ENCODE data around the gene EME1. TPM values are rescaled to one million over a fixed set of nuclear protein-coding genes. Genes with fewer than 3 reads are reported as not detected.

Gene EME1
- total and polyA plus RNA-seq, 10 of the 15 experiments (the other 5 are each of a cell fraction or from before 2014, with no cell fraction given): 13.8 to 40.5 (median 22.0) TPM

DNA sequence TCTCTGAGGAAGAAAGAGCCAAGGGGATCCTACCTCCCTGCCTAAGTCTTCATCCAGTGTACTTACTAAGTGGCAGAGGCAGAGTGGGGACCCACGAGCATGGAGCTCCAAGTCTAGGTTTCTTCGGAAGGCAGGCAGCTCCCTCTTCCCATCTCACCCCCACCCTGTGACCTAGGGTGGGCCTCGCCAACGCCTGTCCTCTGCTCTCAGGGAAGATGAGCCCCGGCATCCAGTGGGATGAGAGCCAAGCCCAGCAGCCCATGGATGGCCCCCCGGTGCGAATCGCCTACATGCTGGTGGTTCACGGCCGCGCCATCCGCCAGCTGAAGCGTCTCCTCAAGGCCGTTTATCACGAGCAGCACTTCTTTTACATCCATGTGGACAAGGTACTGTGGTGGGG, 18.8 kb upstream of the EME1 start:
- Histone ChIP-seq H3K4me2 (ENCODE audit: control insufficient read depth, insufficient read depth) (no peak overlapping the region), H3K27me3 (replicated peaks in 1 of 2; ENCODE audit: control insufficient read depth in 2 of 2, insufficient read depth in 2 of 2, low read length in 1 of 2) (no peaks in the 10 kb centered on the region), H4K20me1 (ENCODE audit: control insufficient read depth, insufficient read depth) (no peaks in the 10 kb centered on the region), H3K4me3 (no peak overlapping the region), H3K27ac (ENCODE audit: control insufficient read depth, insufficient read depth) (no peak overlapping the region), H3K36me3 (ENCODE audit: control insufficient read depth in 2 of 2, insufficient read depth in 2 of 2, low read length in 1 of 2) (peaks cover 6 to 34% of the 10 kb centered on the region in 2 experiments; a peak in 3 of 4 replicates), H2AFZ (ENCODE audit: control insufficient read depth, low read depth, low read length) (no peak overlapping the region), H3K79me2 (ENCODE audit: control insufficient read depth, insufficient read depth, low read length) (no peaks in the 10 kb centered on the region), H3K9me3 (replicated peaks; ENCODE audit: control insufficient read depth, insufficient read depth, low read length) (no peaks in the 10 kb centered on the region), H3K9ac (ENCODE audit: control insufficient read depth, insufficient read depth, low read length) (no peak overlapping the region), H3K4me1 (ENCODE audit: control insufficient read depth, insufficient read depth, low read length) (no peaks in the 10 kb centered on the region)
- SMC1A ChIA-PET (ENCODE audit: uncharacterized antibody, unreplicated experiment): no interaction called here
- RAD21 ChIA-PET (ENCODE audit: unreplicated experiment): no interaction called here
- DNase-seq (ENCODE audit: low read depth, low spot score) (no peak), FAIRE-seq (no peak), ATAC-seq (no peak)
- no TSS peak for BruUV-seq (replicated peaks)
- CTCF ChIA-PET: no interaction called here
- POLR2A ChIA-PET: interaction anchor here (0.5 to 0.6 kb wide), 2 partner anchors 15 to 108 kb away, joined by 3 to 6 read pairs; no protein-coding TSS in a partner anchor
- TF ChIP-seq RFX5 (IDR thresholded peaks at IDR 0.05; ENCODE audit: low read depth, low read length) (no peak), MYB (IDR thresholded peaks at IDR 0.05; ENCODE audit: borderline replicate concordance, low read depth, low read length) (no peak), NR2F1 (conservative IDR thresholded peaks at IDR 0.05) (no peak), GABPA (IDR thresholded peaks at IDR 0.05; ENCODE audit: low read depth) (no peak), EGR1 (IDR thresholded peaks at IDR 0.05; ENCODE audit: borderline replicate concordance in 1 of 2, low read depth in 2 of 2, low read length in 2 of 2) (no peak), POU2F2 (IDR thresholded peaks at IDR 0.05; ENCODE audit: borderline replicate concordance, low read depth, low read length) (no peak), FOXM1 (IDR thresholded peaks at IDR 0.05; ENCODE audit: low read depth, low read length) (no peak), NR2C1 (IDR thresholded peaks at IDR 0.05) (no peak), TBL1XR1 (IDR thresholded peaks at IDR 0.05; ENCODE audit: low read depth, low read length) (no peak), FOXK2 (IDR thresholded peaks at IDR 0.05) (no peak), SMAD1 (IDR thresholded peaks at IDR 0.05; ENCODE audit: low read depth, partially characterized antibody) (no peak), SP1 (IDR thresholded peaks at IDR 0.05; ENCODE audit: low read depth, low read length) (no peak), GATAD2B (conservative IDR thresholded peaks at IDR 0.05; ENCODE audit: low read depth) (no peak)
- TF ChIP-seq, protein P1, sequence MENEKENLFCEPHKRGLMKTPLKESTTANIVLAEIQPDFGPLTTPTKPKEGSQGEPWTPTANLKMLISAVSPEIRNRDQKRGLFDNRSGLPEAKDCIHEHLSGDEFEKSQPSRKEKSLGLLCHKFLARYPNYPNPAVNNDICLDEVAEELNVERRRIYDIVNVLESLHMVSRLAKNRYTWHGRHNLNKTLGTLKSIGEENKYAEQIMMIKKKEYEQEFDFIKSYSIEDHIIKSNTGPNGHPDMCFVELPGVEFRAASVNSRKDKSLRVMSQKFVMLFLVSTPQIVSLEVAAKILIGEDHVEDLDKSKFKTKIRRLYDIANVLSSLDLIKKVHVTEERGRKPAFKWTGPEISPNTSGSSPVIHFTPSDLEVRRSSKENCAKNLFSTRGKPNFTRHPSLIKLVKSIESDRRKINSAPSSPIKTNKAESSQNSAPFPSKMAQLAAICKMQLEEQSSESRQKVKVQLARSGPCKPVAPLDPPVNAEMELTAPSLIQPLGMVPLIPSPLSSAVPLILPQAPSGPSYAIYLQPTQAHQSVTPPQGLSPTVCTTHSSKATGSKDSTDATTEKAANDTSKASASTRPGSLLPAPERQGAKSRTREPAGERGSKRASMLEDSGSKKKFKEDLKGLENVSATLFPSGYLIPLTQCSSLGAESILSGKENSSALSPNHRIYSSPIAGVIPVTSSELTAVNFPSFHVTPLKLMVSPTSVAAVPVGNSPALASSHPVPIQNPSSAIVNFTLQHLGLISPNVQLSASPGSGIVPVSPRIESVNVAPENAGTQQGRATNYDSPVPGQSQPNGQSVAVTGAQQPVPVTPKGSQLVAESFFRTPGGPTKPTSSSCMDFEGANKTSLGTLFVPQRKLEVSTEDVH (IDR thresholded peaks at IDR 0.05; ENCODE audit: low read depth, partially characterized antibody): no peak
- TF ChIP-seq, protein P2, sequence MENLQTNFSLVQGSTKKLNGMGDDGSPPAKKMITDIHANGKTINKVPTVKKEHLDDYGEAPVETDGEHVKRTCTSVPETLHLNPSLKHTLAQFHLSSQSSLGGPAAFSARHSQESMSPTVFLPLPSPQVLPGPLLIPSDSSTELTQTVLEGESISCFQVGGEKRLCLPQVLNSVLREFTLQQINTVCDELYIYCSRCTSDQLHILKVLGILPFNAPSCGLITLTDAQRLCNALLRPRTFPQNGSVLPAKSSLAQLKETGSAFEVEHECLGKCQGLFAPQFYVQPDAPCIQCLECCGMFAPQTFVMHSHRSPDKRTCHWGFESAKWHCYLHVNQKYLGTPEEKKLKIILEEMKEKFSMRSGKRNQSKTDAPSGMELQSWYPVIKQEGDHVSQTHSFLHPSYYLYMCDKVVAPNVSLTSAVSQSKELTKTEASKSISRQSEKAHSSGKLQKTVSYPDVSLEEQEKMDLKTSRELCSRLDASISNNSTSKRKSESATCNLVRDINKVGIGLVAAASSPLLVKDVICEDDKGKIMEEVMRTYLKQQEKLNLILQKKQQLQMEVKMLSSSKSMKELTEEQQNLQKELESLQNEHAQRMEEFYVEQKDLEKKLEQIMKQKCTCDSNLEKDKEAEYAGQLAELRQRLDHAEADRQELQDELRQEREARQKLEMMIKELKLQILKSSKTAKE (IDR thresholded peaks at IDR 0.05; ENCODE audit: low read depth, poor library complexity, severe bottlenecking): no peak
- TF ChIP-seq, protein P3, sequence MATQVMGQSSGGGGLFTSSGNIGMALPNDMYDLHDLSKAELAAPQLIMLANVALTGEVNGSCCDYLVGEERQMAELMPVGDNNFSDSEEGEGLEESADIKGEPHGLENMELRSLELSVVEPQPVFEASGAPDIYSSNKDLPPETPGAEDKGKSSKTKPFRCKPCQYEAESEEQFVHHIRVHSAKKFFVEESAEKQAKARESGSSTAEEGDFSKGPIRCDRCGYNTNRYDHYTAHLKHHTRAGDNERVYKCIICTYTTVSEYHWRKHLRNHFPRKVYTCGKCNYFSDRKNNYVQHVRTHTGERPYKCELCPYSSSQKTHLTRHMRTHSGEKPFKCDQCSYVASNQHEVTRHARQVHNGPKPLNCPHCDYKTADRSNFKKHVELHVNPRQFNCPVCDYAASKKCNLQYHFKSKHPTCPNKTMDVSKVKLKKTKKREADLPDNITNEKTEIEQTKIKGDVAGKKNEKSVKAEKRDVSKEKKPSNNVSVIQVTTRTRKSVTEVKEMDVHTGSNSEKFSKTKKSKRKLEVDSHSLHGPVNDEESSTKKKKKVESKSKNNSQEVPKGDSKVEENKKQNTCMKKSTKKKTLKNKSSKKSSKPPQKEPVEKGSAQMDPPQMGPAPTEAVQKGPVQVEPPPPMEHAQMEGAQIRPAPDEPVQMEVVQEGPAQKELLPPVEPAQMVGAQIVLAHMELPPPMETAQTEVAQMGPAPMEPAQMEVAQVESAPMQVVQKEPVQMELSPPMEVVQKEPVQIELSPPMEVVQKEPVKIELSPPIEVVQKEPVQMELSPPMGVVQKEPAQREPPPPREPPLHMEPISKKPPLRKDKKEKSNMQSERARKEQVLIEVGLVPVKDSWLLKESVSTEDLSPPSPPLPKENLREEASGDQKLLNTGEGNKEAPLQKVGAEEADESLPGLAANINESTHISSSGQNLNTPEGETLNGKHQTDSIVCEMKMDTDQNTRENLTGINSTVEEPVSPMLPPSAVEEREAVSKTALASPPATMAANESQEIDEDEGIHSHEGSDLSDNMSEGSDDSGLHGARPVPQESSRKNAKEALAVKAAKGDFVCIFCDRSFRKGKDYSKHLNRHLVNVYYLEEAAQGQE (IDR thresholded peaks at IDR 0.05; ENCODE audit: low read depth, low read length): no peak
- intact Hi-C loops (cut with micrococcal nuclease; ENCODE audit: unreplicated experiment): no loop called here
- WGBS (ENCODE audit: insufficient coverage, insufficient replicate concordance, low lambda C conversion rate, missing lambda C conversion rate): 97% methylated on average over 15 of the region's 15 CpGs
- in situ Hi-C loops (cut with MboI): no loop called here

Data from GM12878 (cell line).